HG03460 (cell line): ENCODE data around the gene HSFX1.
"Not testable (repeated sequence)": the region's sequence is repeated elsewhere in the genome, so short reads cannot be mapped to it uniquely, and the experiment has no call there.

Source experiments
- ATAC-seq: cut with Tn5 transposase; IDR thresholded peaks from one replicate; pipeline ENCODE4 v1.9.1; 2021; ENCODE audit not compliant: unreplicated experiment

HSFX1 gene

GRCh38 chrX:149773768-149774167 lies at the start of gene HSFX1:
TSS of gene HSFX1 (plus strand) at chrX:149774068. CDS start at chrX:149774682, 614 bp downstream.
- not testable (repeated sequence) for ATAC-seq

- not testable (repeated sequence) for ATAC-seq
Measured at GRCh38 chrX:149727308-149727707, 46.6 kb upstream of the HSFX1 start.

GRCh38 chrX:149742269-149742668 lies 31.6 kb upstream of the HSFX1 start:
- ATAC-seq: not testable (repeated sequence)

- ATAC-seq: not testable (repeated sequence)
Measured at GRCh38 chrX:149746390-149747007, 27.4 kb upstream of the HSFX1 start.

- ATAC-seq: no peak
Measured at GRCh38 chrX:149757206-149758067, 16.4 kb upstream of the HSFX1 start.

GRCh38 chrX:149758068-149758714 lies 15.7 kb upstream of the HSFX1 start:
- ATAC-seq: no peak

- ATAC-seq: not testable (repeated sequence)
Measured at GRCh38 chrX:149758715-149759078, 15.2 kb upstream of the HSFX1 start.

GRCh38 chrX:149759824-149760223 lies 14.0 kb upstream of the HSFX1 start:
- ATAC-seq: no peak

- no peak for ATAC-seq
Measured at GRCh38 chrX:149760965-149761364, 12.9 kb upstream of the HSFX1 start.

- not testable (repeated sequence) for ATAC-seq
Measured at GRCh38 chrX:149761858-149762674, 11.8 kb upstream of the HSFX1 start.

GRCh38 chrX:149762696-149763614 lies 10.9 kb upstream of the HSFX1 start:
- no peak for ATAC-seq

GRCh38 chrX:149770344-149770743 lies 3.5 kb upstream of the HSFX1 start:
- ATAC-seq: not testable (repeated sequence)

GRCh38 chrX:149773026-149773425 lies 842 bp upstream of the HSFX1 start:
- ATAC-seq: not testable (repeated sequence)

- ATAC-seq: not testable (repeated sequence)
Measured at GRCh38 chrX:149777999-149778398, 4.1 kb downstream of the HSFX1 start.

- ATAC-seq: not testable (repeated sequence)
Measured at GRCh38 chrX:149781727-149782126, 7.9 kb downstream of the HSFX1 start, which contains the start of gene MAGEA9. TSS of gene MAGEA9 (plus strand) at chrX:149781930. CDS start at chrX:149786211, 4,281 bp downstream.

GRCh38 chrX:149795531-149795930 lies 21.7 kb downstream of the HSFX1 start:
- peak; percentile 98 for ATAC-seq

GRCh38 chrX:149799095-149799714 lies 25.3 kb downstream of the HSFX1 start:
- no peak for ATAC-seq

GRCh38 chrX:149799938-149800337 lies 26.1 kb downstream of the HSFX1 start:
- ATAC-seq: no peak

GRCh38 chrX:149803458-149804062 lies 29.7 kb downstream of the HSFX1 start:
- ATAC-seq: no peak
